ENCODE data around the gene HES5.
"Not testable (repeated sequence)": the region's sequence is repeated elsewhere in the genome, so short reads cannot be mapped to it uniquely, and the experiment has no call there.

The HES5 gene

DNA sequence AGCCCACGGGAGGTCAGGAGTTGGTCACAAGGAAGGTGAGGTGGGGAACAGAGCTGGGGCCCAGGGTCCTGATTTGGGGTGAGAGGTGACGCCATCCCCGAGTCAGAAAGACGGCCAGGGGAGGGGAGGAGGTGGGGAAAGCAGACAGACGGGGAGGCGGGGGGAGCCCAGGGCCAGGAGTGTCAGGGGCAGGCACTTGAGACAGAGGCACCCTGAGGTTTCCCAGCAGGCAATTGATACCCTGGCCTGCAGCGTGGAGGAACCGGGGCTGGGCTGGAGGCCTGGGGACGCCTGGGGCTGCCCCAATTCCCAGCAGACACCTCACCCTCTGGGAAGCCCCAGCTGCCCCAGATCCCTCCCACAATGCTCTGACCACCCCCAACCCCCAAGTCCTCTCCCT is 23.0 kb upstream of the HES5 start:
- not testable (repeated sequence) for H3K9ac ChIP-seq (ENCODE audit: low read length); H3K9me3 ChIP-seq (ENCODE audit: control insufficient read depth, insufficient read depth, low read depth, low read length); H3K27me3 ChIP-seq (ENCODE audit: control insufficient read depth, insufficient read depth, low read length); H3K27ac ChIP-seq (ENCODE audit: low read depth, low read length); H3K4me3 ChIP-seq (ENCODE audit: low read depth, low read length); H3K36me3 ChIP-seq (ENCODE audit: control insufficient read depth, insufficient read depth, low read length)
- peaks cover 20% of the 10 kb centered on the region for H3K4me1 ChIP-seq (ENCODE audit: control insufficient read depth, insufficient read depth, low read length)

- Histone ChIP-seq H3K36me3 (ENCODE audit: control insufficient read depth, insufficient read depth, low read length) (no peaks in the 10 kb centered on the region), H3K9me3 (ENCODE audit: control insufficient read depth, insufficient read depth, low read depth, low read length) (no peaks in the 10 kb centered on the region)
These were observed 22.1 kb upstream of the HES5 start for GRCh38 chr1:2552189-2552588.

DNA sequence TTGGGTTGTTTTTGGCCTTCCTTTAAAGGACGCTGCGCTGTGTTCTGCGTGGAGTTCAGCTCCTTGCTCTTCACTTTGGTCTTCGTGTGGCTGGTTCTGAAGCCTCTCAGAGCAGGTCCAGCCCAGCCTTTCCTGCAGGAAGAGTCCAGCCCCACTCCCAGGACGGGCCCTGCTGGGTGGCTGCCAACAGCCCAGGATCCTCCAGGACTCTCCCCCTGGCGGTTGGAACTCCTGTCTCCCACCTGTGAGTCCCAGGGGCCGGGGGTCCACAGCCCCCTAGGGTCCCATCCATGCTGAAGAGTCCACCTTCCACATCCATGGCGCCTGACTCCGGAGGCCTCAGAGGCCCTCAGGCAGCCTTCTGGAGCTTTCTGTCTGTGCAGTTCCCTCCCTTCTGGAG is 21.5 kb upstream of the HES5 start:
- H3K9ac ChIP-seq (ENCODE audit: low read length); H3K27ac ChIP-seq (ENCODE audit: low read depth, low read length); H3K4me3 ChIP-seq (ENCODE audit: low read depth, low read length); H3K36me3 ChIP-seq (ENCODE audit: control insufficient read depth, insufficient read depth, low read length); H3K9me3 ChIP-seq (ENCODE audit: control insufficient read depth, insufficient read depth, low read depth, low read length); H3K27me3 ChIP-seq (ENCODE audit: control insufficient read depth, insufficient read depth, low read length): not testable (repeated sequence)
- peaks cover 26% of the 10 kb centered on the region for H3K4me1 ChIP-seq (ENCODE audit: control insufficient read depth, insufficient read depth, low read length)

More at GRCh38 chr1:2552189-2552588, 22.1 kb upstream of the HES5 start:
- Histone ChIP-seq H3K27me3 (ENCODE audit: control insufficient read depth, insufficient read depth, low read length) (no peaks in the 10 kb centered on the region), H3K27ac (ENCODE audit: low read depth, low read length) (no peak overlapping the region), H3K4me3 (ENCODE audit: low read depth, low read length) (no peak overlapping the region), H3K9ac (ENCODE audit: low read length) (no peak overlapping the region), H3K4me1 (ENCODE audit: control insufficient read depth, insufficient read depth, low read length) (peaks cover 28% of the 10 kb centered on the region)

- not testable (repeated sequence) for H3K27me3 ChIP-seq (ENCODE audit: control insufficient read depth, insufficient read depth, low read length); H3K9ac ChIP-seq (ENCODE audit: low read length); H3K9me3 ChIP-seq (ENCODE audit: control insufficient read depth, insufficient read depth, low read depth, low read length); H3K36me3 ChIP-seq (ENCODE audit: control insufficient read depth, insufficient read depth, low read length); H3K4me3 ChIP-seq (ENCODE audit: low read depth, low read length); H3K27ac ChIP-seq (ENCODE audit: low read depth, low read length)
- peaks cover 24% of the 10 kb centered on the region for H3K4me1 ChIP-seq (ENCODE audit: control insufficient read depth, insufficient read depth, low read length)
These were observed 20.3 kb upstream of the HES5 start for GRCh38 chr1:2550309-2550861.

DNA sequence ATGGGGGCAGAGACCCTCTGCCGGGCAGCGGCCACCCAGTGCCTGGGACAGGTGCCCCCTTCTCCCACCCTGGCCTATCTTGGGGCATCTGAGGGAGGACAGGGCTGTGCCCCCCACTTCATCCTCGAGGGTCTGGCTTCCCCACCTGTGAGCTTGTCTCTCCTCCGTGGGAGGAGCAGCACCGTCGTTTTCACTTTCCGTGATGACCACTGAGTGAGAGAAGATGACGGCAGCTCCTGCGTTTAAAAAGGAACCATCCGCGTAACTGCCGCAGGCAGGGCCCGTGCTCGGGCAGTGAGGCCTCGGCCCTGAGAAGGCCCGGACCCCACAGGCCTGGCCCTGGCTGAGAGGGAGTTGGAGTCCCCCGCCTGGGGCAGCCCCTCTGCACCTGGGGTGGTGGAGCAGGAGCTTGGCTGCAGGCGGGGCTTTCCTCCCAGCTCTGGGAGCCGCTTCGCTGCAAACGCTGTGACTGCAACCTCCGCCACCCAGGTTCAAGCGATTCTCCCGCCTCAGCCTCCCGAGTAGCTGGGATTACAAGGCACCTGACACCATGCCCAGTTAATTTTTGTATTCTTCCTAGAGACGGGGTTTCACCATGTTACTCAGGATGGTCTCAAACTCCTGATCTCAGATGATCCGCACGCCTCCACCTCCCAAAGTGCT is 19.4 kb upstream of the HES5 start:
- H3K36me3 ChIP-seq (ENCODE audit: control insufficient read depth, insufficient read depth, low read length); H3K9me3 ChIP-seq (ENCODE audit: control insufficient read depth, insufficient read depth, low read depth, low read length); H3K27me3 ChIP-seq (ENCODE audit: control insufficient read depth, insufficient read depth, low read length); H3K9ac ChIP-seq (ENCODE audit: low read length); H3K27ac ChIP-seq (ENCODE audit: low read depth, low read length); H3K4me3 ChIP-seq (ENCODE audit: low read depth, low read length): not testable (repeated sequence)
- H3K4me1 ChIP-seq (ENCODE audit: control insufficient read depth, insufficient read depth, low read length) = peaks cover 33% of the 10 kb centered on the region

GRCh38 chr1:2548068-2548589 is 18.1 kb upstream of the HES5 start:
- peaks cover 11% of the 10 kb centered on the region for H3K27me3 ChIP-seq (ENCODE audit: control insufficient read depth, insufficient read depth, low read length)
- peaks cover 47% of the 10 kb centered on the region for H3K4me1 ChIP-seq (ENCODE audit: control insufficient read depth, insufficient read depth, low read length)
- H3K9me3 ChIP-seq (ENCODE audit: control insufficient read depth, insufficient read depth, low read depth, low read length) = no peaks in the 10 kb centered on the region
- H3K4me3 ChIP-seq (ENCODE audit: low read depth, low read length) = peak overlapping the region; percentile 82; the same call in 1 of the 2 replicates
- H3K27ac ChIP-seq (ENCODE audit: low read depth, low read length) = no peak overlapping the region
- H3K9ac ChIP-seq (ENCODE audit: low read length) = no peak overlapping the region
- H3K36me3 ChIP-seq (ENCODE audit: control insufficient read depth, insufficient read depth, low read length) = no peaks in the 10 kb centered on the region

GRCh38 chr1:2547210-2548067 is 17.4 kb upstream of the HES5 start:
- Histone ChIP-seq H3K9ac (ENCODE audit: low read length) (peak overlapping the region; percentile 67), H3K4me3 (ENCODE audit: low read depth, low read length) (peak overlapping the region; percentile 82), H3K27ac (ENCODE audit: low read depth, low read length) (peak overlapping the region; percentile 55; the same call in 1 of the 2 replicates), H3K27me3 (ENCODE audit: control insufficient read depth, insufficient read depth, low read length) (peaks cover 18% of the 10 kb centered on the region), H3K9me3 (ENCODE audit: control insufficient read depth, insufficient read depth, low read depth, low read length) (no peaks in the 10 kb centered on the region), H3K4me1 (ENCODE audit: control insufficient read depth, insufficient read depth, low read length) (peaks cover 49% of the 10 kb centered on the region), H3K36me3 (ENCODE audit: control insufficient read depth, insufficient read depth, low read length) (no peaks in the 10 kb centered on the region)

DNA sequence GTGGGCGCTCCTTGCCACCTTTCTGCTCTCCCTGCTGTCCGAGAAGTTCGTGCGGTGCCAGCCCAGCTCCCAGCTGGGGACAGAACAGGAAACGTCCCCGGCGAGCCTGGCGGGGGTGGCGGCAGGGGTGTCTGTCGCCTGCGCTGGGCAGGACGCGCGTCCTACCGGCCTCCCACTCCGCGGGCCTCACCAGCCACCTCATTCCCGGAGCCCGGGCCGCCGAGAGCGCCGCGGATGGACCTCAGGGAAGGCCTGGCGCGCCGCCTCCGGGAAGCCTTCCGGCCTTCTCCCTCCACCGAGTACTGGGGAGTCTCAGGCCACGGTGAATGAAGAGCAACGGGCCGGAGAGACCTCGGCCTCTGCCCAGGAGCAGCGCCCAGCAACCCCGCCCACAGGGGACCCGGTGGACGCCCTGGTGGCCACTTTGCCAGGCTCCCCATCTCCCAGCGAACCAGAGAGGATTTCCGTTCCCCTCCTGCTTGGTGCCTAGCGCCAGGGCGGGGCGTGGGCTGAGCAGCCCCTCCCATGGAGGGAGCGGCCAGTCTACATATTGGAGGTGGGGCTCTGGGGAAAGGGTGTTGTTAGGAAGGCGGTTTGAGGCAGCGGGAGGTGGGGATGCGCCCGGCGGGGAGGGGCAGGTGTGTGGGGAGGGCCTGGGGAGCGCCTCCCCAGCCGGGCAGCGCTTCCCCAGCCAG is 16.6 kb upstream of the HES5 start:
- Histone ChIP-seq H3K27me3 (ENCODE audit: control insufficient read depth, insufficient read depth, low read length) (peaks cover 26% of the 10 kb centered on the region), H3K4me3 (ENCODE audit: low read depth, low read length) (peak overlapping the region; percentile 82), H3K36me3 (ENCODE audit: control insufficient read depth, insufficient read depth, low read length) (no peaks in the 10 kb centered on the region), H3K9ac (ENCODE audit: low read length) (peak overlapping the region; percentile 67), H3K9me3 (ENCODE audit: control insufficient read depth, insufficient read depth, low read depth, low read length) (no peaks in the 10 kb centered on the region), H3K4me1 (ENCODE audit: control insufficient read depth, insufficient read depth, low read length) (peaks cover 49% of the 10 kb centered on the region), H3K27ac (ENCODE audit: low read depth, low read length) (peak overlapping the region; percentile 55; the same call in 1 of the 2 replicates)

GRCh38 chr1:2545754-2546514 is 15.9 kb upstream of the HES5 start:
- Histone ChIP-seq H3K36me3 (ENCODE audit: control insufficient read depth, insufficient read depth, low read length) (no peaks in the 10 kb centered on the region), H3K4me1 (ENCODE audit: control insufficient read depth, insufficient read depth, low read length) (peaks cover 49% of the 10 kb centered on the region), H3K27ac (ENCODE audit: low read depth, low read length) (peak overlapping the region; percentile 55; the same call in 1 of the 2 replicates), H3K27me3 (ENCODE audit: control insufficient read depth, insufficient read depth, low read length) (peaks cover 33% of the 10 kb centered on the region), H3K4me3 (ENCODE audit: low read depth, low read length) (peak overlapping the region; percentile 82), H3K9ac (ENCODE audit: low read length) (peak overlapping the region; percentile 67), H3K9me3 (ENCODE audit: control insufficient read depth, insufficient read depth, low read depth, low read length) (no peaks in the 10 kb centered on the region)

GRCh38 chr1:2544875-2545640 is 15.0 kb upstream of the HES5 start:
- Histone ChIP-seq H3K27ac (ENCODE audit: low read depth, low read length) (no peak overlapping the region), H3K4me1 (ENCODE audit: control insufficient read depth, insufficient read depth, low read length) (peaks cover 49% of the 10 kb centered on the region), H3K9me3 (ENCODE audit: control insufficient read depth, insufficient read depth, low read depth, low read length) (no peaks in the 10 kb centered on the region), H3K27me3 (ENCODE audit: control insufficient read depth, insufficient read depth, low read length) (peaks cover 38% of the 10 kb centered on the region), H3K9ac (ENCODE audit: low read length) (no peak overlapping the region), H3K36me3 (ENCODE audit: control insufficient read depth, insufficient read depth, low read length) (no peaks in the 10 kb centered on the region), H3K4me3 (ENCODE audit: low read depth, low read length) (no peak overlapping the region)
